NCI-H1048 (cell line): Measurements from ENCODE around the gene ETV5.
"Not testable (repeated sequence)": the region's sequence is repeated elsewhere in the genome, so short reads cannot be mapped to it uniquely, and the experiment has no call there.

Experiments
- DNase-seq: peaks from one replicate; lab custom pipeline; 2025; lab: John Stamatoyannopoulos, UW

ETV5 gene

DNA sequence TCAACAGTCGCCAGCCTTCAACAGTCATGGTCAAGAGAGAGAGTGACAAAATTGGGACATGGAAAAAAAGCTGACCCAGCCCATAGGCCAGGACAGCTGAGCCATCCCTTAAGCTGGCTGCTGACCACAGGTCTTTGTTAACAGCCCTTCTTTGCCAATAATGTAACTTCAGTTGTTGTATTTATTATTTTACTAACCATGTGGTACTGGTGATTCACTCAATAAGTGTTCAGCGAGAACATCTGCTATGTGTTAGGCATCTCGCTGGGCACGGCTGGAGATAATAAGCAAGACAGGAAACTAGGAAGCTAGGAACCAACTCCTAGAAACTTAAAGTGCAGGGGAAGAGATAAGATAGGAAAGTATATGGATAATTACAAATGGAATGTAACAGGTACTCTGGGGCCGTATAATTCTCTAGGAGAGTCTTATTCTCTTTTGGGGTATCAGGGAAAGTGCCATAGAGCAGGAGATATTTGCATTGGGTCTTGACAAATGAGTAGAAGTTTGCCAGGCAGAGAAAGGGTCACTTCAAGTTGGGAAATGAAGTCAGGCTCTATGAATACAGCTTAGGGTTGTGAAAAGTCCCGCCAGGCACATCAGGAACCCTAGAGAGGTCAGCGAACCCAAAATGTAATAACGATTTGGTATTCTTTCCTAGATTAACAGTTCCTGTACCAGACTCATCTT lies 87.1 kb downstream of the ETV5 start:
- no peak for DNase-seq

DNA sequence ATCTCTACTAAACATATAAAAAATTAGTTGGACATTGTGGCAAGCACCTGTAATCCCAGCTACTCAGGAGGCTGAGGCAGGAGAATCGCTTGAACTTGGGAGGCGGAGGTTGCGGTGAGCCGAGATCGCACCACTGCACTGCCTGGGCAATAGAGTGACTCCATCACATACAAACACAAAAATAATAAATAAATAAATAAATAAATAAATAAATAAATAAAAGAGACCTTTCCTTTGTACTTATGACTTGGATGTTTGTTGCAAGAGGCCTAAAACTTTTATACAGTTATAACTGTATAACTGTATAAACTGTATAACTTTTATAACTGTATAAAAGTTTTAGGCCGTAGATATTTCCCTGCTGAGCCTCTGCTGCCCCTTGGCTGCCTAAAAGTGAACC lies 87.6 kb downstream of the ETV5 start:
- DNase-seq: not testable (repeated sequence)

DNA sequence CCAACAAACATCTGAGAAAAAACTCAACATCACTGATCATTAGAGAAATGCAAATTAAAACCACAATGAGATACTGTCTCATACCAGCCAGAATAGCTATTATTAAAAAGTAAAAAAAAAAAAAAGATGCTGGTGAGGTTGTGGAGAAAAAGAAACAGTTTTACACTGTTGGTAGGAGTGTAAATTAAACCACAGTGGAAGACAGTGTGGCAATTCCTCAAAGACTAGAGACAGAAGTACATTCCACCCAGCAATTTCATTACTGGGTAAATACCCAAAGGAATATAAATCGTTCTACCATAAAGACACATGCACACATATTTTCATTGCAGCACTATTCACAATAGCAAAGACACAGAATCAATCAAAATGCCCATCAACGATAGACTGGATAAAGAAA lies 89.6 kb downstream of the ETV5 start:
- DNase-seq: not testable (repeated sequence)

DNA sequence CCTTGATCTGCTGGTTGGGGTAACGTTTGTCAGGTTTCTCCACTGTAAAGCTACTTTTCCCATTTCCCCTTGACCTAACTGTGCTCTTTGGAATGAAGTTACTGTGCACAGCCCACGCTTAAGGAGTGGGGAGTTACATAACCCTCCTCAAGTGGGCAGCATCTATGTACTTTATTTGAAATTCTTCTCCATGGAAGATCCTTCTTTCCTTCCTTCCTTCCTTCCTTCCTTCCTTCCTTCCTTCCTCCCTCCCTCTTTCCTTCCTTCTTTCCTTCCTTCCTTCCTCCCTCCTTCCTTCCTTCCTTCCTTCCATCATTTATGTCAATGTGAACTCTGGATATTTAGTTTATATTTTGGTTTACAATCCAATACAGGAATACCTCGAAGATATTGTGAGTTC lies 94.0 kb downstream of the ETV5 start:
- no peak for DNase-seq

DNA sequence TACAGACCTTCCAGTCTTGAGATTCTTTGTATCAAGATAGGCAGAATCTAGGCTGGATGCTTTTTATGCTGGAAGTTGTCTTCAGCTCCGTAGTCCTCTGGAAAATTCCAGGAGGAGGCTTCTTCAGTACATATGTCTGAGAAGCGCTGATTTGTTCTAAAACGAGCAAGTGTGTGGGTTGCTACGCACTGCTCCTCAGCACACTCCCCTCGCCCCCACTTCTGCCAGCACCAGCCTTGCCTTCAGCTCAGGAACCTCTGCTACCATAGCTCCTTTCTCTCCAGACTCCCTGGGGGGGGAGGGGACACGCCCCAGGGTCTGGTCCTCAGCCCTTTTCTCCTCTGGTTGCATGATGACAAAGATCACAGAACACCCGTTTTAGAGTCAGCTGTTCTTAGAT lies 95.6 kb downstream of the ETV5 start:
- no peak for DNase-seq

DNA sequence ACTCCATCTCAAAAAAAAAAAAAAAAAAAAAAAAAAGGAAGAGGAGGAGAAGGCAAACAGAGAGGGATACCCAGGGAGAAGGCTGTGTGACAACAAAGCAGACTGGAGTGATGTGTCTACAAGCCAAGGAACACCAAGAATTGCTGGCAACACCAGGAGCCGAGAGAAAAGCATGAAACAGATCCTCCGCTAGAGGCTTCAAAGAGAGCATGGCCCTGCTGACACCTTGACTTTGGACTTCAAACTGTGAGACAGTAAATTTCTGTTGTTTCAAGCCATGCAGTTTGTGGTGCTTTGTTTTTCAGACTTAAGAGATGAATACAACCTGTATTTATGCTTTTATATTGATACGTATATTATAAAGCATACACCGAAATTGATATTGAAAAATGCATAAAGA lies 96.8 kb downstream of the ETV5 start:
- no peak for DNase-seq

DNA sequence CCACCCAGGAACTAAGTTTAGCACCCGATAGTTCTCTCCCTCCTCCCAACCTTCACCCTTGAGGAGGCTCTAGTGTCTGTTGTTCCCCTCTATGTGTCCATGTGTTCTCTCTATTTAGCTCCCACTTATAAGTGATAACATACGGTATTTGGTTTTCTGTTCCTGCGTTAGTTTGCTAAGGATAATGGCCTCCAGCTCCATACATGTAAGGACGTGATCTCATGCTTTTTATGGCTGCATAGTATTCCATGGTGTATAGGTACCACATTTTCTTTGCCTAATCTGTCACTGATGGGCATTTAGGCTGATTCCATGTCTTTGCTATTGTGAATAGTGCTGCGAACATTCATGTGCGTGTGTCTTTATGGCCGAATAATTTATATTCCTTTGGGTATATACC lies 104.2 kb downstream of the ETV5 start:
- DNase-seq: no peak

DNA sequence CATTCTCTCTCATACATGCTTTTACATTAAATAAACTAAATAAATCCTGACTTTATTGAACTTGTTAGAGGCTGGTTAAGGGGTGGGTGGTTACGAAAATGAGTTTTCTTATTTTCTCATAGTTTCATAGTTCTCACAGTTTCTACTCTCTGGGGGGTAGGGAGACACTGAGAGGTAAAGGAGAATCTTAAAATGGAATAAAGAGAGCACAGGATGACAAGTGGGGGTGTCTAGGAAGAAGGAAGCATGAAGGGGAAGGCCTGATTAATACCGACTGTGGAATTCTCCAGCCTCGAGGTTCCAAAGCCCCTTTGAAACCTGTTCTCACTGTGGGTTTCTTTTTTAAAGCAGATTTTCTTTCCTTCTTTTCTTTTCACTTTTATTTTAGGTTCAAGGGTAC lies 104.7 kb downstream of the ETV5 start:
- DNase-seq: no peak

DNA sequence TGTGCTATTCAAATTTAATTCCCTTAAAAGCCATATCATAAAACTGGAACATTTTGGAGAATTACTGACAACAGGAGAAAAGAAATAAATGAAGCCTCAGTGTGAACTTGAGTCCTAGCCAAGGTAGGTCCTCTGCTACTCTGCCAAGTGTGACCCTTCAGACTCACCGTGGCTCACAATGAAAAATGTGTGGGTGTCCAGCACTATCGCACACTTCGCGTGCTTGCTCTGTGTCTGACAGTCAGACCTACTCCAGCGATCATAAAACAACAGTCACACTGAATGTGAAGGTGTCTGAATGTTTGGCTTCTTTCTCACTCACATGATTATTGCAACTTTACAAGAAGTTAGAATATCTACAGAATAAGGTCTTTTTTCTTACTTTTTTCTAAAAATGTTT lies 105.3 kb downstream of the ETV5 start:
- DNase-seq: no peak

DNA sequence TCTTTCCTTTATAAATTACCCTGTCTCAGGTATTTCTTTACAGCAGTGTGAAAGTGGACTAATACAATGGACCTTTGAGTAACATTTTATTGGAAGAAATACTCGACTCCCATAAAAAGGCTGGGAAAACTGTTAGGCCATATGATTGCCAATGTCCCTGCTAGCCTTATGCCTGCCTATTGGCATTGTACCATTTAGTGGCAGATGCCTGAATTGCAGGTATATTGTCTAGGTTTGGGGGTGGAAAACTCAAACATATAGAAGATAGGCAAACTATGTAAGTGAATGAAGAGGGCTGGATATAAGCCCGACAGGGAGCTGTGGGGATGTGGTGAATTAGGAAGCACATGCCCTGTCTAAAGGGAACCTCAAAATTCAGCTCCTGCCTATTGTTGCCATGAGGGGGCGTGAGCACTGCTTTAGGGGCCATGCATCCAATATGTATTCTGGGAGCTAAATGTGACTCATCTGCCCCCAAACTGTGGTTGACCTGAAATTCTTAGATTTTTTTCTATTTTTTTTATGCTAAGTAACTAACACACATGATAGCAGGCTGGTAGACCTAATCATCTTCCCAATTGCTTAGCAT lies 105.9 kb downstream of the ETV5 start:
- DNase-seq: no peak

DNA sequence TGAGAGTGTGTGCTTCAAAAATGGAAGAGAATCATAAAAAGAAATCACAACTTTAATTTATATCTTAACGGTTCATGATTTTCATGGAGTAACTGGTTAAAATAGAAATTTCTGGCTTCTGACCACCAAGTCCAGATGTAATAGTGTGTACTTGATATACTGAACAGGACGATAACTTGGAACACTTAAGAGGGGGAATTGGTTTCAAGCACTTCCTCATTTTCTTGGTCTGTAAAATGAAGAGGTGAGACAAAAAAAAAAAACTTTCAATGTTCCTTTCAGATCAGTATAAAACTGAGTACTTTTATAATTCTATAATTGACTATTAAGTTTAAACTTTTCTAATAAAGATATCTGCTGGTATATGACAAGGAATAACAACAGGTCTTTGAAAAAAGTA lies 107.0 kb downstream of the ETV5 start:
- no peak for DNase-seq

DNA sequence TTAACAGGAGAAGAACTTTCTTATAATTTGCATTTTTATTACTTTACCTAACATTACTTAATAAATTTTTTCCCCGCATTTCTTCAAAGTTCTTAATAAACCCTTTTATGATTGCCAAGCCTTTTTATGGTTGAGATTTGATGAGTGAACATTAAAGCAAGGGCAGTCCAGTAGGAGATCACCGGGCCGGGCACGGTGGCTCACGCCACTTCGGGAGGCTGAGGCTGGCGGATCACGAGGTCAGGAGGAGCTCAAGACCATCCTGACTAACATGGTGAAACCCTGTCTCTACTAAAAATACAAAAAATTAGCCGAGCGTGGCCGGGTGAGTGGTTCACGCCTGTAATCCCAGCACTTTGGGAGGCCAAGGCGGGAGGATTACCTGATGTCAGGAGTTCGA lies 109.7 kb downstream of the ETV5 start:
- DNase-seq: no peak

DNA sequence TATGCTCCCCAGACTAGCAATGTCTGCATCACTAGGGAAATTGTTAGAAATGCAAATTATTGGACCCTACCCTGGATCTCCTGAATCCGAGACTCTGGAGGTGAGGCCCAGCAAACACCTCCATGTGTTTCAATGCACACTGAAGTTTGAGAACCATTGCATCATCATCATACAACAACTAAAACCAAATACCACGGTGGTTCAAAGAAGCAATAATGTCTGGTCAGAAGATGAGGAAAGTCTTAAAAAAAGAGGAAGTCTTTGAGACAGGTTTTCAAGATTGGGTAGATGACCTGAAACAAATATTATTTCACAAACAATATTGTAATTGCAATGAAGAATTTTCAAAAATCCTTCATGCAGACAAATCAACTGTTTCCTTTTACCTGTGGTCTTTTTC lies 110.8 kb downstream of the ETV5 start:
- no peak for DNase-seq

DNA sequence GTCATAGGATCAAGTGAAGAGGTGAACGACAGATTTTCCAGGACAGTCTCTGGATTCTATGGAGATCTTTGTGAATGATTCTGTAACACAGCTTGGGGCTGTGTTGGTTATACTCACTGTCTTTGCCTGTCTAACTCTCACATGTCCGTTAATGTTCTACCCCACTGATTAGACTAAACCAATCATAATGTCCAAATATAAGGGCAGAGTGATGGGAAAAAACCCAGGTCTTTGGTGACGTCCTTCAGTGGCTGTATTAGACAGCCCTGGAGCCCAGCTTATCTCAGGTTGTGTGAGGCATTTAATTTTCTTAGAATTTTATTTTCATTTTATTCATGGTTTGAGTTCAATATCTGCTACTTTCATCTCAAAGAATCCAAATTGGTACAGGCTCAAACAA lies 111.8 kb downstream of the ETV5 start:
- DNase-seq: no peak
